ENCODE results near the gene SPPL3.

- TF ChIP-seq CTCF (IDR thresholded peaks at IDR 0.05) (no peak), USF2 (IDR thresholded peaks at IDR 0.05; ENCODE audit: borderline replicate concordance, low read depth, low read length) (no peak), YY1 (IDR thresholded peaks at IDR 0.05; ENCODE audit: low read depth) (no peak), TCF12 (IDR thresholded peaks at IDR 0.05) (no peak), EZH2phosphoT487 (IDR thresholded peaks at IDR 0.05; ENCODE audit: borderline replicate concordance, low read depth) (no peak), RAD21 (IDR thresholded peaks at IDR 0.05; ENCODE audit: low read length) (no peak), REST (IDR thresholded peaks at IDR 0.05; ENCODE audit: low read depth, low read length) (no peak), POLR2AphosphoS5 (IDR thresholded peaks at IDR 0.05; ENCODE audit: low read depth, low read length) (no peak)
Measured at GRCh38 chr12:120800665-120801064, 103.5 kb downstream of the SPPL3 start.
